Neural progenitor cell (in vitro differentiated cells): ENCODE data around the gene BAHD1. TPM values are rescaled to one million over a fixed set of nuclear protein-coding genes. Genes with fewer than 3 reads are reported as not detected.
A peak's percentile ranks its signal among the peaks of the same experiment; 100 is the strongest.

Experiments
- DNase-seq: peaks from one replicate; pipeline ENCODE4 v3.0.0-alpha.2; 2016; ENCODE audit warnings: low spot score
- H2AFZ ChIP-seq: fragments of 200-600 bp; sonication (generic); replicated peaks from 2 replicates; pipeline ENCODE4 v1.6.1; 2016; ENCODE audit warnings: antibody characterized with exemption
- H3F3A ChIP-seq: fragments of 200-600 bp; sonication (generic); 2 replicates; pipeline ENCODE4 v1.6.1; 2016; ENCODE audit warnings: antibody characterized with exemption, low read depth
- H3K27ac ChIP-seq: fragments of 200-600 bp; sonication (generic); 2 replicates; pipeline ENCODE4 v1.5.1; 2016; ENCODE audit warnings: mild to moderate bottlenecking
- H3K27me3 ChIP-seq: fragments of 200-600 bp; sonication (generic); 2 replicates; pipeline ENCODE4 v1.6.1; 2016; ENCODE audit warnings: mild to moderate bottlenecking, moderate library complexity
- H3K36me3 ChIP-seq: fragments of 200-600 bp; sonication (generic); 2 replicates; pipeline ENCODE4 v1.5.1; 2016
- H3K4me1 ChIP-seq: fragments of 200-600 bp; sonication (generic); 2 replicates; pipeline ENCODE4 v1.6.1; 2016; ENCODE audit warnings: mixed run types
- H3K4me2 ChIP-seq: fragments of 200-600 bp; sonication (generic); 2 replicates; pipeline ENCODE4 v1.6.1; 2016
- H3K4me3 ChIP-seq: fragments of 200-600 bp; sonication (generic); 2 replicates; pipeline ENCODE4 v1.5.1; 2016
- H3K79me2 ChIP-seq: fragments of 200-600 bp; sonication (generic); 2 replicates; pipeline ENCODE4 v1.6.1; 2016; ENCODE audit warnings: low read depth
- H3K9ac ChIP-seq: fragments of 200-600 bp; sonication (generic); 2 replicates; pipeline ENCODE4 v1.6.1; 2016
- H3K9me3 ChIP-seq: fragments of 200-600 bp; sonication (generic); 2 replicates; pipeline ENCODE4 v1.5.1; 2016; ENCODE audit warnings: low read depth
- H4K20me1 ChIP-seq: fragments of 200-600 bp; sonication (generic); 2 replicates; pipeline ENCODE4 v1.6.1; 2016; ENCODE audit warnings: low read depth
- H3K27ac Mint-ChIP-seq: 3 replicates; pipeline ENCODE4 v1.8.0; 2021; ENCODE audit warnings: mixed read lengths
- H3K27me3 Mint-ChIP-seq: 2 replicates; pipeline ENCODE4 v1.8.0; 2022; ENCODE audit warnings: low read depth, mild to moderate bottlenecking, inconsistent platforms, moderate library complexity, mixed read lengths; ENCODE audit not compliant: insufficient read depth
- H3K36me3 Mint-ChIP-seq: 3 replicates; pipeline ENCODE4 v1.8.0; 2021; ENCODE audit warnings: mixed read lengths
- H3K4me1 Mint-ChIP-seq: 3 replicates; pipeline ENCODE4 v1.8.0; 2021; ENCODE audit warnings: mixed read lengths
- H3K4me3 Mint-ChIP-seq: 3 replicates; pipeline ENCODE4 v1.8.0; 2021; ENCODE audit warnings: mild to moderate bottlenecking, moderate library complexity, mixed read lengths
- H3K9me3 Mint-ChIP-seq: 3 replicates; pipeline ENCODE4 v1.8.0; 2020; ENCODE audit warnings: mixed read lengths
- CTCF ChIP-seq: fragments of 200-600 bp; sonication (generic); IDR thresholded peaks from 2 replicates; pipeline ENCODE4 v1.5.1; 2017; ENCODE audit warnings: antibody characterized with exemption, mild to moderate bottlenecking
- EZH2 ChIP-seq: fragments of 200-600 bp; sonication (generic); IDR thresholded peaks from 2 replicates; pipeline ENCODE4 v1.6.1; 2017; ENCODE audit warnings: antibody characterized with exemption, mild to moderate bottlenecking, moderate library complexity
- EZH2phosphoT487 ChIP-seq: fragments of 200-600 bp; sonication (generic); IDR thresholded peaks from 2 replicates; pipeline ENCODE4 v1.6.1; 2017; ENCODE audit warnings: antibody characterized with exemption
- total RNA-seq: library from RNA; depleted of rRNA; stranded (reverse); fragments of >200 nt; gene quantifications from 2 replicates; pipeline ENCODE4 v1.2.3, GENCODE V29; 2015; ENCODE audit warnings: low replicate concordance

BAHD1 gene
- total RNA-seq, 1 donor from 2014 or later, result 5.8 TPM

GRCh38 chr15:40407330-40407990, 33.3 kb upstream of the BAHD1 start:
- peak overlapping the region; percentile 74 for H3K4me3 Mint-ChIP-seq
- DNase-seq, result no peak
- peaks cover 25% of the 10 kb centered on the region for H3K36me3 Mint-ChIP-seq
- Histone ChIP-seq H4K20me1 (peaks cover 11% of the 10 kb centered on the region), H3K79me2 (peaks cover 20% of the 10 kb centered on the region), H3K27ac (no peak overlapping the region), H3K4me3 (peak overlapping the region; percentile 74), H3K27me3 (no peaks in the 10 kb centered on the region), H2AFZ (no peak overlapping the region), H3K4me1 (peaks cover 16% of the 10 kb centered on the region), H3F3A (peaks cover 5% of the 10 kb centered on the region), H3K9ac (no peak overlapping the region), H3K9me3 (no peaks in the 10 kb centered on the region), H3K4me2 (peak overlapping the region; percentile 81), H3K36me3 (no peaks in the 10 kb centered on the region)
- peaks cover 25% of the 10 kb centered on the region for H3K4me1 Mint-ChIP-seq
- H3K27me3 Mint-ChIP-seq, result no peaks in the 10 kb centered on the region
- TF ChIP-seq CTCF, result no peak
- no peak for TF ChIP-seq EZH2phosphoT487
- TF ChIP-seq EZH2, result no peak
- H3K27ac Mint-ChIP-seq, result no peak overlapping the region
- H3K9me3 Mint-ChIP-seq, result no peaks in the 10 kb centered on the region

- Mint-ChIP-seq H3K27me3 (no peaks in the 10 kb centered on the region), H3K4me1 (peaks cover 25% of the 10 kb centered on the region), H3K27ac (no peak overlapping the region), H3K36me3 (peaks cover 33% of the 10 kb centered on the region), H3K4me3 (no peak overlapping the region), H3K9me3 (no peaks in the 10 kb centered on the region)
- peaks cover 16% of the 10 kb centered on the region for H3K4me1 ChIP-seq
- no peak overlapping the region for H3K27ac ChIP-seq
- no peak for TF ChIP-seq EZH2phosphoT487
- no peak for TF ChIP-seq CTCF
- TF ChIP-seq EZH2, result no peak
- H3K9ac ChIP-seq, result no peak overlapping the region
- H3K4me3 ChIP-seq, result no peak overlapping the region
- H3K9me3 ChIP-seq, result no peaks in the 10 kb centered on the region
- H3K36me3 ChIP-seq, result no peaks in the 10 kb centered on the region
- no peak overlapping the region for H3K4me2 ChIP-seq
- H3F3A ChIP-seq, result peaks cover 5% of the 10 kb centered on the region
- H4K20me1 ChIP-seq, result peaks cover 11% of the 10 kb centered on the region
- no peak overlapping the region for H2AFZ ChIP-seq
- peaks cover 20% of the 10 kb centered on the region for H3K79me2 ChIP-seq
- no peaks in the 10 kb centered on the region for H3K27me3 ChIP-seq
- no peak for DNase-seq
Observed at GRCh38 chr15:40409366-40409765, 31.4 kb upstream of the BAHD1 start.

GRCh38 chr15:40410476-40410875, 30.3 kb upstream of the BAHD1 start:
- Mint-ChIP-seq H3K9me3 (no peaks in the 10 kb centered on the region), H3K4me3 (no peak overlapping the region), H3K27me3 (peaks cover 2% of the 10 kb centered on the region)

More at GRCh38 chr15:40410476-40410875, 30.3 kb upstream of the BAHD1 start:
- H3K36me3 Mint-ChIP-seq, result peaks cover 38% of the 10 kb centered on the region
- Histone ChIP-seq H2AFZ (no peak overlapping the region), H3K27ac (no peak overlapping the region), H3K4me2 (no peak overlapping the region), H3K9me3 (no peaks in the 10 kb centered on the region), H3K36me3 (no peaks in the 10 kb centered on the region), H3K9ac (no peak overlapping the region), H3K4me3 (no peak overlapping the region), H3K4me1 (peaks cover 16% of the 10 kb centered on the region), H3K79me2 (peaks cover 20% of the 10 kb centered on the region), H4K20me1 (peaks cover 11% of the 10 kb centered on the region), H3F3A (peaks cover 5% of the 10 kb centered on the region), H3K27me3 (no peaks in the 10 kb centered on the region)
- DNase-seq, result no peak
- no peak overlapping the region for H3K27ac Mint-ChIP-seq
- peaks cover 15% of the 10 kb centered on the region for H3K4me1 Mint-ChIP-seq
- no peak for TF ChIP-seq CTCF
- TF ChIP-seq EZH2, result no peak
- TF ChIP-seq EZH2phosphoT487, result no peak
